ENCODE measurements around the gene RBKS. TPM values are rescaled to one million over a fixed set of nuclear protein-coding genes. Genes with fewer than 3 reads are reported as not detected.
"Not testable (repeated sequence)": the region's sequence is repeated elsewhere in the genome, so short reads cannot be mapped to it uniquely, and the experiment has no call there.

RBKS gene
- total RNA-seq, 1 donor from 2014 or later: 0.83 TPM

GRCh38 chr2:27754831-27755230 lies 135.4 kb downstream of the RBKS start:
- Mint-ChIP-seq H3K27ac (ENCODE audit: unreplicated experiment) (no peak overlapping the region), H3K27me3 (ENCODE audit: unreplicated experiment) (no peaks in the 10 kb centered on the region), H3K36me3 (ENCODE audit: unreplicated experiment) (no peaks in the 10 kb centered on the region), H3K4me3 (ENCODE audit: unreplicated experiment) (no peak overlapping the region), H3K4me1 (ENCODE audit: unreplicated experiment) (peaks cover 21% of the 10 kb centered on the region), H3K9me3 (ENCODE audit: unreplicated experiment) (no peaks in the 10 kb centered on the region)
- TF ChIP-seq, protein P1, sequence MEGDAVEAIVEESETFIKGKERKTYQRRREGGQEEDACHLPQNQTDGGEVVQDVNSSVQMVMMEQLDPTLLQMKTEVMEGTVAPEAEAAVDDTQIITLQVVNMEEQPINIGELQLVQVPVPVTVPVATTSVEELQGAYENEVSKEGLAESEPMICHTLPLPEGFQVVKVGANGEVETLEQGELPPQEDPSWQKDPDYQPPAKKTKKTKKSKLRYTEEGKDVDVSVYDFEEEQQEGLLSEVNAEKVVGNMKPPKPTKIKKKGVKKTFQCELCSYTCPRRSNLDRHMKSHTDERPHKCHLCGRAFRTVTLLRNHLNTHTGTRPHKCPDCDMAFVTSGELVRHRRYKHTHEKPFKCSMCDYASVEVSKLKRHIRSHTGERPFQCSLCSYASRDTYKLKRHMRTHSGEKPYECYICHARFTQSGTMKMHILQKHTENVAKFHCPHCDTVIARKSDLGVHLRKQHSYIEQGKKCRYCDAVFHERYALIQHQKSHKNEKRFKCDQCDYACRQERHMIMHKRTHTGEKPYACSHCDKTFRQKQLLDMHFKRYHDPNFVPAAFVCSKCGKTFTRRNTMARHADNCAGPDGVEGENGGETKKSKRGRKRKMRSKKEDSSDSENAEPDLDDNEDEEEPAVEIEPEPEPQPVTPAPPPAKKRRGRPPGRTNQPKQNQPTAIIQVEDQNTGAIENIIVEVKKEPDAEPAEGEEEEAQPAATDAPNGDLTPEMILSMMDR (IDR thresholded peaks at IDR 0.05): no peak
- no peak for DNase-seq (ENCODE audit: extremely low spot score, unreplicated experiment)

- Mint-ChIP-seq H3K9me3 (ENCODE audit: unreplicated experiment) (no peaks in the 10 kb centered on the region), H3K36me3 (ENCODE audit: unreplicated experiment) (peaks cover 1% of the 10 kb centered on the region), H3K4me3 (ENCODE audit: unreplicated experiment) (no peak overlapping the region), H3K27me3 (ENCODE audit: unreplicated experiment) (no peaks in the 10 kb centered on the region), H3K27ac (ENCODE audit: unreplicated experiment) (no peak overlapping the region), H3K4me1 (ENCODE audit: unreplicated experiment) (peaks cover 21% of the 10 kb centered on the region)
- peak; percentile 91 for DNase-seq (ENCODE audit: extremely low spot score, unreplicated experiment)
- TF ChIP-seq, protein P1 (IDR thresholded peaks at IDR 0.05): peak; percentile 93
Observed at GRCh38 chr2:27754138-27754588, 136.0 kb downstream of the RBKS start.

DNA sequence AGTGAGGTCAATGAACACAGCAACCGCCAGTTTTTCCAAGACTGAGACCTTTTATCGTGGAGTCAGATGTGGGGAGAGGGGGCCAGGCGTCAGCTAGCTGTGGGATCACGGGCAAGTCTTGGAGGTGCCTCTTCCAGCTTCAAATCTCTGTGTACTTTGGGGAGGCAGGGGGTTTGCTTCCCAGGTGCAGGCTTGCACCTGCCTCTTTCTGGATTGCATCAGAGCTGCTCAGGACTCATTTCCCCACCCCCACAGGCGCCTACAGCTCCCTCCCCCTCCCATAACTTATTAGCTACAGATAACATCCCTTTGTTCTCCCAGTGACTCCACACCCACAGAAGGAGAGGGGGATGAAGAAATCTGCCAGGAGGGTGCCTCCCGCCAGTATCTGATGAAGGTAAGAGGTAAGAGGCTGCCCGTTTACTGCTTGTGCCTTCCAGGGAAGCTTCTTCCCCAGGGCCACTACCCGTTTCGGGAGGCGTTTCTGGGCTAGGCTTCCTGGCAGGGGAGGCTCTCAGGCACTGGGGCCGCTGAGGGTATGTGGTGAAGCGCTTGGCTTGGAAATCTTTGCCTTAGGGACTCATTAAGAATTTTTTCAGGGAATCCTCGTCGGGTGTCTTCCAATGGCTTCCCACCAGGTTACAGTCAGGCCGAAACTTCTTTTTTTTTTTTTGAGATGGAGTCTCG lies 137.5 kb downstream of the RBKS start:
- Mint-ChIP-seq H3K4me3 (ENCODE audit: unreplicated experiment) (no peak overlapping the region), H3K4me1 (ENCODE audit: unreplicated experiment) (peaks cover 21% of the 10 kb centered on the region), H3K36me3 (ENCODE audit: unreplicated experiment) (peaks cover 6% of the 10 kb centered on the region), H3K9me3 (ENCODE audit: unreplicated experiment) (peaks cover 8% of the 10 kb centered on the region), H3K27ac (ENCODE audit: unreplicated experiment) (no peak overlapping the region), H3K27me3 (ENCODE audit: unreplicated experiment) (peaks cover 4% of the 10 kb centered on the region)
- DNase-seq (ENCODE audit: extremely low spot score, unreplicated experiment): no peak
- TF ChIP-seq, protein P1 (IDR thresholded peaks at IDR 0.05): no peak

GRCh38 chr2:27751377-27751776 lies 138.8 kb downstream of the RBKS start:
- H3K27me3 Mint-ChIP-seq (ENCODE audit: unreplicated experiment): peaks cover 4% of the 10 kb centered on the region
- no peak overlapping the region for H3K27ac Mint-ChIP-seq (ENCODE audit: unreplicated experiment)
- H3K9me3 Mint-ChIP-seq (ENCODE audit: unreplicated experiment): peaks cover 8% of the 10 kb centered on the region
- TF ChIP-seq, protein P1 (IDR thresholded peaks at IDR 0.05): no peak
- H3K36me3 Mint-ChIP-seq (ENCODE audit: unreplicated experiment): peaks cover 6% of the 10 kb centered on the region
- no peak for DNase-seq (ENCODE audit: extremely low spot score, unreplicated experiment)
- H3K4me3 Mint-ChIP-seq (ENCODE audit: unreplicated experiment): no peak overlapping the region
- H3K4me1 Mint-ChIP-seq (ENCODE audit: unreplicated experiment): peaks cover 14% of the 10 kb centered on the region

- H3K36me3 Mint-ChIP-seq (ENCODE audit: unreplicated experiment); H3K4me3 Mint-ChIP-seq (ENCODE audit: unreplicated experiment); H3K4me1 Mint-ChIP-seq (ENCODE audit: unreplicated experiment); H3K27me3 Mint-ChIP-seq (ENCODE audit: unreplicated experiment); H3K27ac Mint-ChIP-seq (ENCODE audit: unreplicated experiment); DNase-seq (ENCODE audit: extremely low spot score, unreplicated experiment): not testable (repeated sequence)
- H3K9me3 Mint-ChIP-seq (ENCODE audit: unreplicated experiment): peaks cover 22% of the 10 kb centered on the region
Observed at GRCh38 chr2:27748803-27749554, 141.2 kb downstream of the RBKS start.
